ENCODE measurements around the gene RUVBL2.

DNA sequence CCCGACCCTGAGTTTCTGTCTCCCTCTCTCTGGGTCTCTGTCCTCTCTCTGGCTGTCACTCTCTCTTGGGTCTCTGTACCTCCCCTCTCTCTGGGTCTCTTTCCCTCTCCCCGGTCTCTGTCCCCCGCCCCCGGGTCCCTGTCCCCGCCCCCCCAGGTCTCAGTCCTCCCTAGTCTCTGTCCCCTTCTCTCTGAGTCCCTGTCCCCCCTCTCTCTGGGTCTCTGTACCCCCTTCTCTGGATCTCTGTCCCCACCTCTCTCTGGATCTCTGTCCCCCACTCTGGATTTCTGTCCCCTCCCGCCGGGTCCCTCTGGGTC, 30.9 kb upstream of the RUVBL2 start:
- TF ChIP-seq, protein P1, sequence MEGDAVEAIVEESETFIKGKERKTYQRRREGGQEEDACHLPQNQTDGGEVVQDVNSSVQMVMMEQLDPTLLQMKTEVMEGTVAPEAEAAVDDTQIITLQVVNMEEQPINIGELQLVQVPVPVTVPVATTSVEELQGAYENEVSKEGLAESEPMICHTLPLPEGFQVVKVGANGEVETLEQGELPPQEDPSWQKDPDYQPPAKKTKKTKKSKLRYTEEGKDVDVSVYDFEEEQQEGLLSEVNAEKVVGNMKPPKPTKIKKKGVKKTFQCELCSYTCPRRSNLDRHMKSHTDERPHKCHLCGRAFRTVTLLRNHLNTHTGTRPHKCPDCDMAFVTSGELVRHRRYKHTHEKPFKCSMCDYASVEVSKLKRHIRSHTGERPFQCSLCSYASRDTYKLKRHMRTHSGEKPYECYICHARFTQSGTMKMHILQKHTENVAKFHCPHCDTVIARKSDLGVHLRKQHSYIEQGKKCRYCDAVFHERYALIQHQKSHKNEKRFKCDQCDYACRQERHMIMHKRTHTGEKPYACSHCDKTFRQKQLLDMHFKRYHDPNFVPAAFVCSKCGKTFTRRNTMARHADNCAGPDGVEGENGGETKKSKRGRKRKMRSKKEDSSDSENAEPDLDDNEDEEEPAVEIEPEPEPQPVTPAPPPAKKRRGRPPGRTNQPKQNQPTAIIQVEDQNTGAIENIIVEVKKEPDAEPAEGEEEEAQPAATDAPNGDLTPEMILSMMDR (IDR thresholded peaks at IDR 0.05) = no peak
- TF ChIP-seq POLR2A (IDR thresholded peaks at IDR 0.05) (no peak), EP300 (IDR thresholded peaks at IDR 0.05) (no peak)
